Stimulated activated CD8-positive, alpha-beta memory T cell treated with anti-CD3 and anti-CD28 coated beads, Interleukin-15, amount 100 ng/mL, for 4 hours (primary cell): Measurements from ENCODE around the gene SUGCT.

Source experiments
- DNase-seq, 2 donors: peaks; one replicate each; pipeline ENCODE4 v3.0.0-alpha.2; 2020; ENCODE audit warnings: low read depth in 2 of 2

The SUGCT gene

DNA sequence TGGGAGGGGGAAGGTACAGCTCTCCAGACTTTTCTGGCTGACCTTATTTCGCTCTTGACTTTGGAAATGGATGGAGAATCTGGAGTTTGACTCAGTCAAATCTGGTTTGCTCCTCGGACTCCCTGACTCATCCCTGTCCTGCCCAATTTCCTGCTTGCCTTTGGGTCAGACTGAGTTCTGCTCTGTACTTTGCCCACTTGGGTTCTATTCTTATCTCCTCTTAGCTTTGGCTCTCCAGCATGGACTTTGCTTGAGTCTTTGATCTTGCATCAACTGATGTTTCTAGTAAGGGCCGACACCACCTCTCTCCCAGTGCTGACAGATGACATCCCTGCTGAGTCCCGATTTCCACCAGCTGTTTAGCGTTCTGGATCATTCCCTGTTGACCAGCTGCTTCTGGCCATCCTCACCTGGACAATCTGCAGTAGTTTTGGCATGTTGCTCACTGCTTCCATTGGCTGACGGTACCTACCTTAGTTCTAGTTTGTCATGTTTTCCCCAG lies 335.3 kb downstream of the SUGCT start:
- no peak for DNase-seq

DNA sequence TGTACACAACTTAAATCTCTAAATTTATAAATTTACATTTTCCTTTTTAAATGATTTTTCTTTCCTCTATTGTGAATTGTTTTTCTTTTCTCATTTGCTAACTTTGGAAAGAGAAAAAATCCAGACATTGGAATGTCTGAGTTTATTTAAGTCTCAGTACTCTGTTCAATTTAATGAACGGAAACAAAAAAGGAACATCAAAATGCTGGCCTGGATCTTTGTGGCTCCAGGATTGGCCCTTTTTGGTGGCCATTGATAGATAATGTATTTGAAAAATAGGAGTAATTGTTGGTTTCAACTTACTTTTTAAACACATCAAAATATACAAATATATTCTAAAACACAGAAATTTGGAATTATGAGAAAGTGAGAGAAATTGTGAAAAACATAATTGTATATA lies 336.0 kb downstream of the SUGCT start:
- DNase-seq = no peak

DNA sequence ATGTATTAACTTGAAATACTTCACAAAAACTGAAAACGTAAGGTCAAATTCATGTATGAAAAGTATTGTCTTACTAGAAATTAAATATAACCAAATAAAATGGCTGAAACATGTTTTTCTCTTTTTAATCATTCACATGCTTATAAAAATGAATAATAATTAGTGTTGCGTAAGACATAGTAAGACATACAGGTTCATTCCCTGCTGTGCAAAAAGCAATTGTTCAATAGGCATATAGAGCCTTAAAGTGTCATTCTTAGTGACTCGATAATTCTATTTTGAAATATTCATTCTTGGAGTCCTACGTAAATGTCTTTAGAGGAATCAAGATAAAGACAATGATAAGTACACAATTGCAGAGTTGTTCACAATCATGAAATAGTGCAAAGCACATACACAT lies 337.1 kb downstream of the SUGCT start:
- DNase-seq = no peak

DNA sequence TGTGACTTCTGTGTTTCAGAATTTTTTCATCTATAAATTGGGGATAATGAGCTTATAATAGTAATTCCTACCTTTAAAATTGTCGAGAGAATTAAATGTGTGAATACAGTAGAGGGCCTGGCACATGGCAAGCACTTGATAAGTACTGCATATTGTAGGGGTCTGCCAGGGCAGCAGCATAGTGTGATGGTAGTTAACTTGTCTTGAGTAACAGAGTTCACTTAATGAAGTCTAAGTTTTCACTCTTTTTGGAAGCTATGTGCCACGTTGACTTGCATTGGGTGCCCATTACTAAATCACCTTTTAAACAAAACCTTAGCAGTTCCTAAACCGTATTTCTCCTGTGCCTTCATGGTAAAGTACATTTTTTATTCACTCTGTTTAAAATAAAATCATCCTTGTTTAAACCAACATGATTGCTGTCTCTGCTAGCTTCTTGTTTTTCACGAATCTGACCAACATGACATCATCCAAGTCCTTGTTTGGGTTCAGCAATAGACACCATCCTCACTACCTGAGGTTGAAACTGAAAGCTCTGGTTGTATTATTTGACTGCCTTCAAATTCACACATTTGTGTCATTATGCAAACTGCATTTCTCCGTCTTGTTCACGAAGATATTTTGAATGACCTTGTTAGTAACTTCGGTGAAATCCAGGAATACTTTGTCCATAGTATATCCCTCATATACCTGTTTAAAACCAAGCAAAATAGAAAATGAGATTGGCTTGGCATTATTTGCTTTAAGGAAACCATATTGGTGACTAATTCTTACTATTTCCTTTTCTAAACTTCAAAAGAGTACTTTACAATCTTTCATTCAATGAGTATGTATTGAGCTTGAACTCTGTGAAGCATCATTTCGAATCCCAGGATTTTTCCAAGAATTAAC lies 340.2 kb downstream of the SUGCT start:
- no peak for DNase-seq

DNA sequence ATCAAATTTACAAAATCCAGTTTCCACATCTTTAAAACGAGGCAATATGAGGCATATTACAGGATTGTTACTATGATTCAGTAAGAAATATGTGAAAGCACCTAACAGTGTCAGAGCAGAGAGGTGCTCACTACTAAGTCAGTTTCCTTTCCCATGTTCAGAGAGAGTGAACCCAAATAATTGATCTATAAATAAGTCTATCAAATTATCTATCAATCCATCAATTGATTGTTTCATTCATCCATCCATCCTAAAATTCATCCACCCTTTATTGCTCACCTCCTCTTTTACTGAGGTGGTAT lies 340.8 kb downstream of the SUGCT start:
- no peak for DNase-seq

DNA sequence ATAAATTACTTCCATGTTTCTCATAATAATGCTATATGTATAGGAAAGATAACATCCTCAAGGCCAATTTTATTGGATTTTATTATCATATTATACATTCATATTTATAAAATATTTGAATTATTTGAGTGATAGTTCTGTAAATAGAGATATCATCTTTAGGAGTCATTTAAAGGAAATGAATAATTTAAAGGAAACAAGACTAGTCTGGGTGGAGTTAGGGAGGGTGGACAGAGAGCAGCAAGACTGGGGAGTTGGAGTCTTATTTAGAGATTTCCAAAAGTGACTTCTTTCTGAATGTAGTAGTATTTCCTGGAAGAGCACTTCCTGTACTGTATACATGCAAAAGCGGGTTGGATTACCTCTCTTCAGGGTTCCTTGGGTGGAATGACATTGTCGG lies 342.3 kb downstream of the SUGCT start:
- no peak for DNase-seq

DNA sequence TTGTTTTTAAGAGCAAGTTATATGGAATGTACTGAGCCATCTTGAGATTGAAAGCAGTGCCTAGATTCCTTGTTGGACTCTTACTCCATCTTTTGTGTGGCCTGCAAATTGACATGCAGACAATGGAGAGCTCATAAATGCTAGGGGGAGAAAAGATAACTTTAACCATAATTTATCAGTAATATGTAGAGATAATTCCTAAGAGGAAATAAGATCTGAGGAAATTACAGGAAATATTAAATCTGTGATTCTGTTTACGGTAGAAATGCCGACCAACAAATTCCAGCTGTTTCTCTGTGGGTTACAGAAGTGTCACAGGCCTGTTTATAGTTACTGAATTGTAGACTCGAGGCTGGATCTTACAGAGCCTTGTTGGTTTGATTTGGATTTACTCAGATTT lies 348.0 kb downstream of the SUGCT start:
- no peak for DNase-seq

DNA sequence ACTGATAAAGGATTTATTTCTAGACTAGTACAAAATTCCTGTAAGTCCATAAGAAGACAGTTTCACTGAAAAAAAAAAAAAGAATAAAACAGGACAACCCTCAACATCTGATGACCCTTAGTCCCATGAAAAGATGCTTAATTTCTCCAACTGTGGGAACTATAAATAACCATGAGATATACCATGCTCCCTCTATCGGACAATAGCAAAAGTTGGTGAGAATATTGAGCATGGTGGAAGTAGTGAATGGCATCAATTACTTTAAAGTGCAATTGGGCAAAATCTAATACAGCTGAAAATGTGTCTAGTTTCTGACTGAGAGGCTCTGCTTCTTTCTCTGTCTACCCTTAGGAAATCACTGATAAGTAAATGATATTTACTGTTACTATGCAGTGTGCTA lies 348.8 kb downstream of the SUGCT start:
- no peak for DNase-seq

DNA sequence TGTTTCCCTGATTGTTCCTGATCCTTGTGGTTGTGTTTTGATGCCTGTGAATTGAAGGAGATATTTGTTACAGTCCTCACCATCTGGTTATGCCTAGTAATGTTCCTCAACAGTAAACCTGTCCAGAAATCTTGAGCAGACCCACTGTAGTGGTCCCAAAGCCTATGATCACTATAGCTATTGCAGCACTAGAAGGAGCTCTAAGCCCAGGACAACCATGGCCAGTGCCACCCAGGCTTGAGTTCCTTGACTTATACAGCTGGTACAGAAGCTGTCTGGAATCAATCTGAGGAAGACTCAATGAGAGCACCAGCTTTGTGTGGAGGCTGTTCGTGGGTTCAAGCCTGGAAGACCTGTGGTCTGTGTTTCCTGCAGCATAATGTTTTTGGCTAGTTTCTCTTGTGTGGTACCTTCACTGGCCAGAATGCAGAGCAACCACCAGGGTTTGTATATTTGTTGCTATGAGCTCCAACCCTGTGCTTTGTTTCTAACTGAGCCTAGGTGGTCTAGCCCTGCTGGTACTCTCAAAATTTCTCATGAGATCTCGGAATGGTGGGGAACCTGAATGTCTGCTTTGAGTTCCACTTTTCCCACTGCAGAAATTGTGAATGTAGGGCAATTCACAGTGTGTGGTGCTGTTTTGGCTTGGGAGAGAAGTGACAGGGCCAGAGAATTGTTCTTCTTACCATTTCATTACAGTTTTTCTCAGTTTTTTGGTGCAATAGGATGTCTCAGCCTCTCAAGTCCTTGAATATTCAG lies 355.2 kb downstream of the SUGCT start:
- no peak for DNase-seq

DNA sequence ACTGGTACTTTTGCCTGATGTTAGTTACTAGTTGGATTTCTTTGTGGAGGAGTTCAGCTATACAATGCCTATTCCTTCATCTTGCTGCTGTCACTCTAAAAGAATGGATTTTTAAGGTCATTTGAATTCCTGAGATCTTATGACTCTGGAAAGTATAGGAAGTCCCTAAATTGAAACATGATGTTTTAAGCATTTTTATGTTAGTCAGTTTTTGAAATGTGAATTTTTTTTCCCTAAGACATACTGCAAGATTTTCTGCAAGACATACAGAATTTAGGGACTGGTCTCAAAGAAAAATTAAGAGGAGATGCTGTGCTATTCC lies 355.8 kb downstream of the SUGCT start:
- DNase-seq = no peak

DNA sequence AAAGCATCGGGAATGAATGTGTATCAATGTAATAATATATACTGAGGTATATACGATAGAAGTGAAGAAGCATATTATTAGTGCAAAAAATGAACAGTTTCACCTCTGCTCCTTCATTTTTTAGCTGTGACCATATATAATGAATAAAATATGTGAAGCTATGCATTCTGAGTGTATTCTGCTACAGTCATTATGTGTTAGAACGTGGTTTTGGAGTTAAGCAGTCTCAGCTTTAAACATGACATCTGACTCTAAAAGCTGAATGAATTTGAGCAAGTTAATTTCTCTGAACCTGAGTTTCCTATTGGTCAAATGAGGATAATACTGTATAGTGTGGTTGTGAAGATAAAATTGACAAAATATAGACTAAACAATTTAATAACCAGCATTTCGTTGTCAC lies 358.1 kb downstream of the SUGCT start:
- no peak for DNase-seq

DNA sequence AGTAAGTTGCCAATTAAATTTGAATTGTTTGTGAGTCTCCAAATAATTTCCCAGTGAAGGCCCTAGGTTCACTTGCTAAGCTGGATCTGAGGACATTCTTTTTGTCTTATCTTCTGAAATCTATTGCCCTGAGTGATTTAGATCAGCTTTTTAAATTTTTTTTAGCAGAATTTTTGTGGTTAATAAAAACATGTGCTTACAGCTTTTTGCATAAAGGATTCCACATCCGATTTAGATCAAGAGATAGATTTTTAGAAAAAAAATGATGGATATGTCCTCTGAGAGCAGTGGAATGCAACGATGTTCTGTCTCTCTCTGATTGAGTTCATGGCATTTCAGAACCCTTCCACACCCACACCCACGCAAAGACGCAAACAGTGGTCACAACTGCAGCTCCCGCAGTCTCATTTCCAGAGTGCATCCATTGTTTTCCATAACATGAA lies 358.8 kb downstream of the SUGCT start:
- no peak for DNase-seq

DNA sequence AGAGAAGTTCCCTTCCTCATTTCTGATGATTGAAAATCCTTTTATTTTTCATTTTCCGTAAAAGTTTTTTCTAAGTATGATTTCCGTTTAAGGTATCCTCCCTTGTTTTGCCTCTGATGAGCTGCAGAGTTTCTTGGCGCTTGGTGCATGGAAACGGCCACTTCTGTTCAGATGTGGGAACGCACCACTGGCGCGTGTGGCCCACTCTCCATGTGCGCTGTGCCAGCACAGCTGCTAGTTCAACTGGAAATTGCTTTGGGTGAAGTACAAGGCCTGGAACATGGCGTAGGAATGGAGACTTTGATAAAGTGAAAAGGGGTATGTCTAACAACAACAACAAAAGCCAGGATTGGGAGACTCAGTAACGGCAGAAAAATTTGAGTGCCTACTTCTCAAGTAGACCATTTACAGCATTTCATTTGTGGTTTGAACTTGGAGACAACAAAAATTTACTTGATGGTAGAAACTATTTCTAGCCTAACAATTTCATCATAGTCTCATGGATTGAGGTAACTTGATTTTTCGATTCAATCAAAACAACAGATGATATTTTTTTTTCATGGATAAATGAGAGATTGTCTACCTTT lies 364.2 kb downstream of the SUGCT start:
- DNase-seq = no peak

DNA sequence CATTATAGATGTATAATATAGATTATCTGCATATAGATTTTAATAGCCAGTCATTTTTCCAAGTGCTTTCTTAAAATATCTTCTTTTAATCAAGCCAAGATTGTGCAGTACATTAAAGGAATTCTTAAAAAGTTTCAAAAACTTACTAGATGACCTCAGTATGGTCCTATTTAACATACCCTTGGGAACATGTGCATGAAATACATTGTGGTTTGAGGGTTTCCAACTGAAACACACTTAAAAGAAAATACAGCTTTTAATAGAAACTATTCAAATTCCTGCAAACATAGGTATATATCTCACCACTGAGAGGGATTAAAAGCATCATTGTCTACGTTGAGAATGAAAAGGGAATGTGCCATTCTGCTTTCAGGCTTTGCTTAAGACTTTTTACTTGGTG lies 364.9 kb downstream of the SUGCT start:
- DNase-seq = no peak

DNA sequence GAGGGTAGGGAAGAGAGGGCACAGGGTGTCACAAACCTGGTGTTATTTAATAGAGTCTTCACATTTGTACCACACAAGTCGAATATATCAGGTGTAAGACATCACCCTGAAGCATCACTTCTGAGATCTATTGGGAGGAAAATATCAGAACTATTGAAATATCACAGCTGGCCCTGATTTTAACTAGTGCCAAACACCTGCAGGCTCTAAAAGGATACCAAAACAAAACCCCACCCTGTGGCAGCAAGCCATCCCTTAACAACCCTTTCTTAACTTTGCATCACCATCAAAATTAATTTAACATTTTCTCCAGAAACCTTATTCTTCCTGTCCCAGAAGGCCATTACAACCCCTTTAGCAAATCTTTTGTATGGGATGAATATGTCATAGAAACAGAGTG lies 365.4 kb downstream of the SUGCT start:
- DNase-seq = no peak

DNA sequence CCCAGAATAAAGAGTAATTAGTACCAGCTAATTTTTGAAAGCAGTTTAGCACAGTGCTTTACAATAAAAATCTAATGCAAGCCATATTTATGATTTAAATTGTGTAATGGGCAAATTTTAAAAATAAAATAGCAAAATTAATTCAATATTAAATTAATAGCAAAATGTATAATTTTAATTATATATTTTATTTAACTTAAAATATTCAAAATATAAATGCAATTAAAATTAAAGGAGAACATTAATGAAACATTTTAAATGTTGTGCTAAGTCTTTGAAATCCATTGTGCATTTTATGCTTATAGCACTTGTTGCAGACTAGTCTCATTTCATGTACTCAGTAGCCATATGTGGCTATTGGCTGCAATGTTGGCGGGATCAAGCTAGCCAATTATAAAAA lies 367.6 kb downstream of the SUGCT start:
- DNase-seq = no peak

DNA sequence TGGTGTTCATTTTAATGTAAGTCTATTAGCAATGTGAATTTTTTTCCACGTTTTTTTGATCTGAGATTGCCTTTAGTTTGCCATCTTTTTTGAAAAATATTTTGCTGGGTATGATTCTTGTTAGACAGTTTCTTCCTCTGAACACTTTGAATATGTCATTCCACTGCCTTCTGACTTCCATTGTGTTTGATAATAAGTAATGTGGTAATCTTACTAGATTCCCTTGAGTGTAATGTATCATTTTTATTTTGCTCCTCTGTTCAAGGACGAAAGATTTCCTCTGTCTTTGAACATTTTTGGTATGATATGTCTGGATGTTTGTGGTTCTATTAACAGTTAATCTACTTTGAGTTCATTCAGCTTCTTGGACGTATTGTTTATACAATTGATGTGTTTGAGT lies 371.4 kb downstream of the SUGCT start:
- DNase-seq = no peak

DNA sequence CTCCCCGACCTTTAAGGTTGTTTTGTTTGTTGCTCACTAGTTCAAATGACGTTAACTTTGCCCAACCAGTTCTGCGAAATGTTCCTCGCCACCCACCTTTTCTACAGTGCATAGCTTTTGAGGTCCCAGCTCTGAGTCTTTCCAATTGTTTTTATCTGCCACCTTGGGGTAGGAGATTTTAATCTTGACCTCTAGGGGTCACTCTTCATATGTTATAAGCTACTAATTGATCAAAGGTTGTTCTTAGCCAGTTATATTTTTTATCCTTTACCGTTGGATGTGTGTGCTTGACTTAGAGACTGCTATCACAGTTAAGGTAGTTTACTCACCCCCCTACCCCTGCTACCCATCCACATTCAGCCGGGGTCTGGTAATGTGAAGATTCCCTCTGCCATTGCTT lies 372.4 kb downstream of the SUGCT start:
- DNase-seq = no peak

DNA sequence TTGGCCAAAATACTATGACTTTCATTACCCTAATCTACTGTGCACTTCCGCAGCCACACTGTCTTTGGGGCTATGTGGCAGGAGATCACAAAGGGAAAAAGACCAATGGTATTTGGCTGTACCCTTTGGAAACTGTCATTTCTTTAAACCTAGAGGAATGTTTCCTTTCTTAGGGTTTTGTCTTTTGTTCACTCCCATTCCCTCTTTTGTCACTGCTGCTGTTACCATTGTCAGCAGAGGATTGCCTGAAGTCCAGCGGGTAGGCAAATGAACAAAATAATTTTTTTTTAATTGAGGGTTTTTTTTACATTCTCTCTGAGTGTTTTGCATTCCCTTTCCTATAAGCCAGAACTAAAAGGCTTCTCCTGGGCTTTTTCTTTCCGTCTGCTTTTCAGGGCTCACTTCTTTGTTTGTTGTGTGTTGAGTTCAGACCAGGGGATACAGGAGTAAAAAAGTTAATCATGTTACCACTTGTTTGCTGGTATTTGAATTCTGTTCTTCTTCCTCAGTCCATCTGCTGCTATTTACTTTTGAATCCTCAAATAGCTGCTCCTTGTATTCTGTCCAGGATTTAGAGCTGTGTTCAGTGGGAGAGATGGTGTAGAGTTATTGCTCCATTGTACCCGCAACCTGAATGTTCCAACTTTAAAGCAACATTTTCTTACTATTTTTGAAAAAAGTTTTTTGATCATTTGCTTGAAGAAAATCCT lies 374.6 kb downstream of the SUGCT start:
- no peak for DNase-seq

DNA sequence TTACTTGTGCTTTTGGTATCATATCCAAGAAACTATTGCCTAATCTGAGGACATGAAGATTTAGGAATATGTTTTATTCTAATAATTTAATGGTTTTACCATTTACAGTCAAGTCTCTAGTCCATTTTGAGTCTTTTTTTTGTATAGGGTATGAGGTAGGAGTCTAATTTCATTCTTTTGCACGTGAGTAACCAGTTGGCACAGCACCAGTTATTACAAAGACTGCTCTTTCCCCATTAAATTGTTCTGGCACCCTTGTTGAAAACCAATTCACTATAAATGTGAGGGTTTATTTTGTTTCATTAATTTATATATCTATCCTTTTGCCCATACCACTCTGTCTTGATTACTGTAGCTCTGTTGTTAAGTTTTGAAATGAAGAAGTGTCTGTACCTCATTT lies 381.6 kb downstream of the SUGCT start:
- no peak for DNase-seq

DNA sequence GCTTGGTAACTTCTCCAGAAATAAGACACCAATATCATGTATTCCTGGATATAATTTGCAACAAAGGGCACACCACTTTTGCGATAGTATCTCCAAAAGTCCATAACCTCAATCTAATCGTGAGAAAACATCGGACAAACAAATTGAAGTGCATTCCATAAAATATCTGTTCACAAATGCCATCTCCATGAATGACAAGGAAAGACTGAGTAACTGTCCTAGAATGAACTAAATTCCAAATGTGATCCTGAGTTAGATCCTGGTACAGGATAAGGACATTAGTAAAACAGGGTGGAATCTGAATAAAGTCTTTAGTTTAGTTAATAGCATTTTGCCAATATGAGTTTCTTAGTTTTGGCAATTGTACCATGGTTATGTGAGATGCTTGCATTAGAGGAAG lies 384.2 kb downstream of the SUGCT start:
- DNase-seq = no peak

DNA sequence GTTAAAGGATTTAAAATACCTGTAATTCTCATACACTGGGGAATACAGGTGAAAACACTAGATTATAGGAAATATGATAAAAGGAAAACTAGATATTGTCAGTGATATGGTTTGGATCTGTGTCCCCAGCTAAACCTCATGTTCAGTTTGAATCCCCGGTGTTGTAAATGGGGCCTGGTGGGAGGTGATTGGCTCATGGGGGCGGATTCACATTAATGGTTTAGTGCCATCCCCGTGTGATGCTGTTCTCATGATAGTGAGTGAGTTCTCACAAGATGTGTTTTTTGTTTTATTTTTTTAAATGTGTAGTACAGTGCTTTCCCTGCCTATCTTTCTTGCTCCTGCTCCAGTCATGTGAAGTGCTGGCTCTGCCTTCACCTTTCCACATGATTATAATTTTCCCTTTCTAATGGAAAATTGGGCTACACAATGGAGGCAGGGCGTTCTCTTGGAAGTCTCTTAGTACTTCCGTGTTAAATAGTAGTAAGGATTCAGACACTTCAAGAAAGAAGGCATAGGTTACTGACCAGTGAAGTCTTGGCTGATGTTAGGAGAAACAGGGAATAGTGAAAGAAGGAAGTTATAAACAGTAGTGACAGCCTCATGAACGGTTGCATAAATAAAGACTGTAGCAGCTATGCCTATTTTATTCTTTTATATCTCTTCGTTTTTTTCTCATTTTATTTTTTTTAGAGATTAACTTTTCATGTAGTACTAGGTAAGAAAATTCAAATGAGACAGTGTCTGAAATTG lies 386.4 kb downstream of the SUGCT start:
- DNase-seq = no peak
